ENCODE results near the gene DLAT. TPM values are rescaled to one million over a fixed set of nuclear protein-coding genes. Genes with fewer than 3 reads are reported as not detected.
A peak's percentile ranks its signal among the peaks of the same experiment; 100 is the strongest.
"Not testable (repeated sequence)": the region's sequence is repeated elsewhere in the genome, so short reads cannot be mapped to it uniquely, and the experiment has no call there.

Gene DLAT
- total RNA-seq, 1 donor from 2014 or later: 19.4 TPM

DNA sequence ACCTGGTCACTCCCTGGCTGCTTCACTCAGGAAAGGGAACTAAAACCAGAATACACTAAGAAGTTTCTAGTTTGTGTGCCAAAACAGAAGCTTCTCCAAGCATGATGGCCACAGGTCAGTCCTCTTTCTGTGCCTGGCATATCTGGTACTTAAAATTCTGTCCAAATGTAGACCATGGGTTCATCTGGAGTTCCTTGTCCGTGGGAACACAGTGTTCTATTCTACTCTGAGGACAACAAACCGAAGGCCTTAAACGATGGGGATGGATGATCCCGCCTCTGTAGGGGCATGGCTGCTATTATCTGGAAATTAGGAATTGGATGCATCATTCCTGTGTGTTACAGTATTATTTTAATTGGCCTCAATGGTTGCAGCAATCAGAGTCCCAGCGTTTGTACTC lies 6.1 kb upstream of the DLAT start:
- intact Hi-C loops (cut with DNase I): no loop called here
- H3K4me3 ChIP-seq: no peak overlapping the region
- DNase-seq (ENCODE audit: extremely low spot score in 2 of 2): no peak
- H3K4me1 ChIP-seq: peaks cover 10% of the 10 kb centered on the region
- peaks cover 0 to 23% of the 10 kb centered on the region in 2 donors for H3K36me3 ChIP-seq
- no peak overlapping the region for H3K27ac ChIP-seq
- TF ChIP-seq POLR2A (IDR thresholded peaks at IDR 0.05) (no peak), POLR2AphosphoS5 (IDR thresholded peaks at IDR 0.05; ENCODE audit: insufficient read depth in 1 of 2, low read depth in 1 of 2) (no peak)
- TF ChIP-seq, protein P1, sequence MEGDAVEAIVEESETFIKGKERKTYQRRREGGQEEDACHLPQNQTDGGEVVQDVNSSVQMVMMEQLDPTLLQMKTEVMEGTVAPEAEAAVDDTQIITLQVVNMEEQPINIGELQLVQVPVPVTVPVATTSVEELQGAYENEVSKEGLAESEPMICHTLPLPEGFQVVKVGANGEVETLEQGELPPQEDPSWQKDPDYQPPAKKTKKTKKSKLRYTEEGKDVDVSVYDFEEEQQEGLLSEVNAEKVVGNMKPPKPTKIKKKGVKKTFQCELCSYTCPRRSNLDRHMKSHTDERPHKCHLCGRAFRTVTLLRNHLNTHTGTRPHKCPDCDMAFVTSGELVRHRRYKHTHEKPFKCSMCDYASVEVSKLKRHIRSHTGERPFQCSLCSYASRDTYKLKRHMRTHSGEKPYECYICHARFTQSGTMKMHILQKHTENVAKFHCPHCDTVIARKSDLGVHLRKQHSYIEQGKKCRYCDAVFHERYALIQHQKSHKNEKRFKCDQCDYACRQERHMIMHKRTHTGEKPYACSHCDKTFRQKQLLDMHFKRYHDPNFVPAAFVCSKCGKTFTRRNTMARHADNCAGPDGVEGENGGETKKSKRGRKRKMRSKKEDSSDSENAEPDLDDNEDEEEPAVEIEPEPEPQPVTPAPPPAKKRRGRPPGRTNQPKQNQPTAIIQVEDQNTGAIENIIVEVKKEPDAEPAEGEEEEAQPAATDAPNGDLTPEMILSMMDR (IDR thresholded peaks at IDR 0.05): no peak
- no peaks in the 10 kb centered on the region for H3K9me3 ChIP-seq
- no peaks in the 10 kb centered on the region for H3K27me3 ChIP-seq

DNA sequence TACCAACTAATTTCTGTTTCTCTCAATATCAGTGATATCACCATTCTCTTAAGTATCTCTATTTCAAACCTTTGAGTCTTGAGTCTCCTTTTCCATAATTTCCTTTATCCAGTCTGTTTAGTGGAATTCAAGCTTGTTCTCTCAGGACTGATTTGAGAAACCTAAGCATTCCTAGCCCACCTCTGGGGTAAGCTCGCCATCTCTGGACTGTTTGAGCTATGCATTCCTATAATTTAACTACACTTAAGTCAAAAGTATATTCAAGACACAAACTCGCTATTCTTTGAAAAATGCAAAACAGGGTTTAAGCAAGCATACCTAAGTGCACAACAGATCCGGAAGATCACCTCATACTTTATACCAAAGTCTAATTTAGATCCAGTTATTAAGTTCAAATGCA lies 2.1 kb upstream of the DLAT start:
- no peak for DNase-seq (ENCODE audit: extremely low spot score in 2 of 2)
- Histone ChIP-seq H3K4me3 (no peak overlapping the region), H3K36me3 (peaks cover 0 to 23% of the 10 kb centered on the region in 2 donors), H3K27me3 (no peaks in the 10 kb centered on the region), H3K9me3 (no peaks in the 10 kb centered on the region), H3K27ac (no peak overlapping the region), H3K4me1 (peaks cover 16% of the 10 kb centered on the region)
- intact Hi-C loops (cut with DNase I): no loop called here
- TF ChIP-seq POLR2A (IDR thresholded peaks at IDR 0.05): no peak
- TF ChIP-seq, protein P1 (IDR thresholded peaks at IDR 0.05): no peak
- no peak for TF ChIP-seq POLR2AphosphoS5 (IDR thresholded peaks at IDR 0.05; ENCODE audit: insufficient read depth in 1 of 2, low read depth in 1 of 2)

DNA sequence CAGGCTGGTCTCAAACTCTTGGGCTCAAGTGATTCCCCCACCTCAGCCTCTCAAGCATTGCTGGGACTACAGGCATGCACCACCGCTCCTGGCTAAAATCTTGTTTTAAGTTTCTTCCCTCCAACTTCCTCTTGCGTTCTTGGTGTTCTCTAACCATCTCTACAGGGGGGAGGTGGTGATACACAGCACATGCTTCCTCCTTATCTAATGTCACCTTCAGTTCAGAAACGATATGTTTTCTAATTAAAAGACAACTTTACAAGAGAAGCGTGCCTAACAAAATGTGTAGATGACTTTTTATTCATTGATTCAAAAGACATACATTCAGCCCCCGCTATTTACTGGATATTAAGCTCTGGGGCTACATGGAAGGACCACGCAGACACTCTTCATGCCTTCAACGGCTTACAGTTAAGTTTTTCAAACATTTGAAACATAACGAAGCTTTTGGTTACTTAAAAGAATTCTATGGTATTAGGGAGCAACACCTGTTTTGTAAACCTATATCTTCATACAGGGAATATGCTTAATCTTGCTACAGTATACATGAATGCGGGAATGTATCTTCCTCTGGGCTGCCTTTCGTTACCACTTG lies 933 bp upstream of the DLAT start:
- TF ChIP-seq POLR2AphosphoS5 (IDR thresholded peaks at IDR 0.05; ENCODE audit: insufficient read depth in 1 of 2, low read depth in 1 of 2): no peak
- TF ChIP-seq, protein P1 (IDR thresholded peaks at IDR 0.05): no peak
- TF ChIP-seq POLR2A (IDR thresholded peaks at IDR 0.05): no peak
- Histone ChIP-seq H3K4me3 (peak overlapping the region; percentile 64 to 80), H3K9me3 (no peaks in the 10 kb centered on the region), H3K27me3 (no peaks in the 10 kb centered on the region), H3K36me3 (peaks cover 0 to 25% of the 10 kb centered on the region in 2 donors), H3K27ac (peak overlapping the region; percentile 87), H3K4me1 (peaks cover 16% of the 10 kb centered on the region)
- no peak for DNase-seq (ENCODE audit: extremely low spot score in 2 of 2)
- intact Hi-C loops (cut with DNase I): no loop called here

DNA sequence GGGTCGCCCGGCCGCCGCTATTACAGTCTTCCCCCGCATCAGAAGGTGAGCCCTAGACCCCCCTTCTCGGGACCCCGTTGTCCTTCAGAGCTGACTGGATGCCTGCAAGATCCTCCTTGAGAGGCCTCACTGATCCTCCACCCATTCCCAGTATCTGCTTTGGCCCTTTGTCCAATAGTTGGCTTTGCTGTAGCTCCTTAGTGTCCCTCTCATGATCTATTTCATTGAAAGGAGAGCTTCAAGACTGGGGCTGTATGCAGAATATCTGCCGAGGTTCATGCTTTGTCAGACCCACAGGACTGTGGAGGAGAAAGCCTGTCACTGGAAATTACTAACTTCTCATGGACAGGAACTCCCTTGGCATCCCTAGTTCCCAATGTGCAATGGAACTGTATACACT lies 499 bp downstream of the DLAT start:
- H3K9me3 ChIP-seq: no peaks in the 10 kb centered on the region
- intact Hi-C loops (cut with DNase I): no loop called here
- no peaks in the 10 kb centered on the region for H3K27me3 ChIP-seq
- H3K27ac ChIP-seq: peak overlapping the region; percentile 87
- DNase-seq (ENCODE audit: extremely low spot score in 2 of 2): no peak
- H3K36me3 ChIP-seq: peaks cover 0 to 29% of the 10 kb centered on the region in 2 donors
- H3K4me1 ChIP-seq: peaks cover 16% of the 10 kb centered on the region
- TF ChIP-seq, protein P1 (IDR thresholded peaks at IDR 0.05): no peak
- TF ChIP-seq POLR2AphosphoS5 (IDR thresholded peaks at IDR 0.05; ENCODE audit: insufficient read depth in 1 of 2, low read depth in 1 of 2) (no peak), POLR2A (IDR thresholded peaks at IDR 0.05) (no peak)
- peak overlapping the region; percentile 64 to 80 for H3K4me3 ChIP-seq

DNA sequence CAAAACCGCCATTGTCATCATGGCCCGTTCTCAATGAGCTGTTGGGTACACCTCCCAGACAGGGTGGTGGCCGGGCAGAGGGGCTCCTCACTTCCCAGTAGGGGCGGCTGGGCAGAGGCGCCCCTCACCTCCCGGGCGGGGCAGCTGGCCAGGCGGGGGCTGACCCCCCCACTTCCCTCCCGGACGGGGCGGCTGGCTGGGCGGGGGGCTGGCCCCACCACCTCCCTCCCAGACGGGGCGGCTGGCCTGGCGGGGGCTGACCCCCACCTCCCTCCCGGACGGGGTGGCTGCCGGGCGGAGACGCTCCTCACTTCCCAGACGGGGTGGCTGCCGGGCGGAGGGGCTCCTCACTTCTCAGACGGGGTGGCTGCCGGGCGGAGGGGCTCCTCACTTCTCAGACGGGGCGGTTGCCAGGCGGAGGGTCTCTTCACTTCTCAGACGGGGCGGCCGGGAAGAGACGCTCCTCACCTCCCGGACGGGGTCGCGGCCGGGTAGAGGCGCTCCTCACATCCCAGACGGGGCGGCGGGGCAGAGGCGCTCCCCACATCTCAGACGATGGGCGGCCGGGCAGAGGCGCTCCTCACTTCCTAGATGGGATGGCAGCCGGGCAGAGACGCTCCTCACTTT lies 1.7 kb downstream of the DLAT start:
- peaks cover 0 to 22% of the 10 kb centered on the region in 2 donors for H3K36me3 ChIP-seq
- H3K4me3 ChIP-seq: not testable (repeated sequence)

More for the DNA sequence above, 1.7 kb downstream of the DLAT start:
- intact Hi-C loops (cut with DNase I); DNase-seq (ENCODE audit: extremely low spot score in 2 of 2); H3K27me3 ChIP-seq; H3K27ac ChIP-seq; H3K9me3 ChIP-seq: not testable (repeated sequence)
- H3K4me1 ChIP-seq: peaks cover 16% of the 10 kb centered on the region

Data from vagina (tissue), 2 donors.